OCI-LY1 (cell line): Measurements from ENCODE around the gene ANXA2R.
A peak's percentile ranks its signal among the peaks of the same experiment; 100 is the strongest.

Experiments
- H2AFZ ChIP-seq: fragments of 200-600 bp; sonication (generic), shearing (Covaris generic); 2 replicates; pipeline ENCODE4 v1.6.0; 2014; ENCODE audit warnings: antibody characterized with exemption, mild to moderate bottlenecking, low read length
- H3F3A ChIP-seq: fragments of 200-600 bp; sonication (generic), shearing (Covaris generic); 2 replicates; pipeline ENCODE4 v1.6.0; 2014; ENCODE audit warnings: mild to moderate bottlenecking, antibody characterized with exemption, low read length, moderate library complexity; ENCODE audit not compliant: insufficient read depth
- H3K27ac ChIP-seq: fragments of 200-600 bp; sonication (generic); 2 replicates; pipeline ENCODE4 v1.5.1; 2014; ENCODE audit warnings: low read length, mixed run types, mild to moderate bottlenecking, low read depth; ENCODE audit not compliant: poor library complexity, severe bottlenecking
- H3K27me3 ChIP-seq: fragments of 200-600 bp; sonication (generic); 2 replicates; pipeline ENCODE4 v1.6.0; 2014; ENCODE audit warnings: antibody characterized with exemption, mild to moderate bottlenecking, low read length, moderate library complexity; ENCODE audit not compliant: insufficient read depth
- H3K36me3 ChIP-seq: fragments of 200-600 bp; sonication (generic); 2 replicates; pipeline ENCODE4 v1.6.1; 2014; ENCODE audit warnings: mild to moderate bottlenecking, antibody characterized with exemption, low read length, moderate library complexity, mixed read lengths; ENCODE audit not compliant: insufficient read depth
- H3K4me1 ChIP-seq: fragments of 200-600 bp; sonication (generic); 2 replicates; pipeline ENCODE4 v1.5.1; 2014; ENCODE audit warnings: mild to moderate bottlenecking, low read length, moderate library complexity; ENCODE audit not compliant: insufficient read depth, severe bottlenecking
- H3K4me2 ChIP-seq: fragments of 200-600 bp; sonication (generic), shearing (Covaris generic); 2 replicates; pipeline ENCODE4 v1.6.1; 2014; ENCODE audit warnings: low read length
- H3K4me3 ChIP-seq: fragments of 200-600 bp; sonication (generic); 2 replicates; pipeline ENCODE4 v1.5.1; 2014; ENCODE audit warnings: low read length, low read depth, mild to moderate bottlenecking, mixed read lengths; ENCODE audit not compliant: poor library complexity, severe bottlenecking
- H3K79me2 ChIP-seq: fragments of 200-600 bp; shearing (Covaris generic); 2 replicates; pipeline ENCODE4 v1.6.1; 2016; ENCODE audit warnings: mixed run types, low read length, mixed read lengths; ENCODE audit not compliant: insufficient read depth
- H3K9ac ChIP-seq: fragments of 200-600 bp; sonication (generic), shearing (Covaris generic); 2 replicates; pipeline ENCODE4 v1.6.1; 2014; ENCODE audit warnings: mild to moderate bottlenecking, low read length, mixed read lengths
- H3K9me2 ChIP-seq: fragments of 200-600 bp; sonication (generic), shearing (Covaris generic); 2 replicates; pipeline ENCODE4 v1.6.1; 2014; ENCODE audit warnings: low read depth, mild to moderate bottlenecking, low read length, mixed read lengths
- H3K9me3 ChIP-seq: fragments of 200-600 bp; shearing (Covaris generic); 2 replicates; pipeline ENCODE4 v1.6.1; 2014; ENCODE audit warnings: low read length, mixed read lengths
- H4K20me1 ChIP-seq: fragments of 200-600 bp; sonication (generic), shearing (Covaris generic); 2 replicates; pipeline ENCODE4 v1.6.0; 2016; ENCODE audit warnings: mild to moderate bottlenecking, low read length; ENCODE audit not compliant: insufficient read depth
- EZH2 ChIP-seq: fragments of 200-600 bp; sonication (generic), shearing (Covaris generic); IDR thresholded peaks from 2 replicates; pipeline ENCODE4 v1.8.0; 2017; ENCODE audit warnings: borderline replicate concordance, mixed run types, mild to moderate bottlenecking, antibody characterized with exemption, low read length, moderate library complexity, mixed read lengths
- TF ChIP-seq, protein P1 (sequence below): fragments of 200-600 bp; sonication (generic), shearing (Covaris generic); IDR thresholded peaks from 2 replicates; pipeline ENCODE4 v1.5.1; 2017; ENCODE audit warnings: mild to moderate bottlenecking, antibody characterized with exemption, low read length, moderate library complexity, mixed read lengths

The ANXA2R gene

GRCh38 chr5:43021151-43021550 lies 19.0 kb downstream of the ANXA2R start:
- H2AFZ ChIP-seq = no peak overlapping the region
- H3K27ac ChIP-seq = no peak overlapping the region
- no peaks in the 10 kb centered on the region for H3K36me3 ChIP-seq
- H3K79me2 ChIP-seq = no peaks in the 10 kb centered on the region
- TF ChIP-seq EZH2 = no peak
- no peaks in the 10 kb centered on the region for H3K9me3 ChIP-seq
- peaks cover 24% of the 10 kb centered on the region for H3K4me1 ChIP-seq
- no peaks in the 10 kb centered on the region for H4K20me1 ChIP-seq
- no peak overlapping the region for H3K4me2 ChIP-seq
- H3K9me2 ChIP-seq = no peaks in the 10 kb centered on the region
- H3K9ac ChIP-seq = no peak overlapping the region
- H3F3A ChIP-seq = no peaks in the 10 kb centered on the region
- no peak overlapping the region for H3K4me3 ChIP-seq
- H3K27me3 ChIP-seq = no peaks in the 10 kb centered on the region

DNA sequence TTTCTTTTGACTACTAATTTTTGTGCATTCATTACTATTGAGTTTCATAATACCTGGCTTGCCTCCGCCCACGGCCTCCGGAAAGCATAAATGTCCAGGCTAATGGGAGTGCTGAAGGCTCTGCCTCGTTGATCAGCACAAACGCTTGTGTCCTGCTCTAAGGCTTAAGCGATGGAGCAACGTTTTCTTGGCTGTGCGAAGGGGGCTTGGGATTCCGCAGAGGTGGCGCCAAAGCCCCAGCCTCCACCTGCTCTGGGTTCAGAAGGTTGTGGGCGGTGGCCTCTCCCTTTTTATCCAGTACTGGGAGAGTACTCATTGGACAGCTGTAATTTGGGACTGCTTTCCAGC lies 19.7 kb downstream of the ANXA2R start:
- Histone ChIP-seq H2AFZ (no peak overlapping the region), H3K9me2 (no peaks in the 10 kb centered on the region), H3K9ac (peak overlapping the region; percentile 32; the same call in 1 of the 2 replicates), H3K9me3 (no peaks in the 10 kb centered on the region), H4K20me1 (no peaks in the 10 kb centered on the region), H3K36me3 (no peaks in the 10 kb centered on the region), H3K27ac (peak overlapping the region; percentile 75), H3K4me1 (peaks cover 24% of the 10 kb centered on the region), H3K4me3 (peak overlapping the region; percentile 70), H3K27me3 (no peaks in the 10 kb centered on the region), H3K4me2 (peak overlapping the region; percentile 78), H3K79me2 (no peaks in the 10 kb centered on the region), H3F3A (no peaks in the 10 kb centered on the region)
- TF ChIP-seq, protein P1, sequence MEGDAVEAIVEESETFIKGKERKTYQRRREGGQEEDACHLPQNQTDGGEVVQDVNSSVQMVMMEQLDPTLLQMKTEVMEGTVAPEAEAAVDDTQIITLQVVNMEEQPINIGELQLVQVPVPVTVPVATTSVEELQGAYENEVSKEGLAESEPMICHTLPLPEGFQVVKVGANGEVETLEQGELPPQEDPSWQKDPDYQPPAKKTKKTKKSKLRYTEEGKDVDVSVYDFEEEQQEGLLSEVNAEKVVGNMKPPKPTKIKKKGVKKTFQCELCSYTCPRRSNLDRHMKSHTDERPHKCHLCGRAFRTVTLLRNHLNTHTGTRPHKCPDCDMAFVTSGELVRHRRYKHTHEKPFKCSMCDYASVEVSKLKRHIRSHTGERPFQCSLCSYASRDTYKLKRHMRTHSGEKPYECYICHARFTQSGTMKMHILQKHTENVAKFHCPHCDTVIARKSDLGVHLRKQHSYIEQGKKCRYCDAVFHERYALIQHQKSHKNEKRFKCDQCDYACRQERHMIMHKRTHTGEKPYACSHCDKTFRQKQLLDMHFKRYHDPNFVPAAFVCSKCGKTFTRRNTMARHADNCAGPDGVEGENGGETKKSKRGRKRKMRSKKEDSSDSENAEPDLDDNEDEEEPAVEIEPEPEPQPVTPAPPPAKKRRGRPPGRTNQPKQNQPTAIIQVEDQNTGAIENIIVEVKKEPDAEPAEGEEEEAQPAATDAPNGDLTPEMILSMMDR = no peak
- no peak for TF ChIP-seq EZH2

GRCh38 chr5:43019614-43020398 lies 20.3 kb downstream of the ANXA2R start:
- Histone ChIP-seq H2AFZ (no peak overlapping the region), H3K9me2 (no peaks in the 10 kb centered on the region), H3K79me2 (no peaks in the 10 kb centered on the region), H3K4me3 (peak overlapping the region; percentile 70), H3K4me2 (peak overlapping the region; percentile 78), H3K4me1 (peaks cover 24% of the 10 kb centered on the region), H3K27ac (peak overlapping the region; percentile 75), H3K36me3 (no peaks in the 10 kb centered on the region), H3K27me3 (no peaks in the 10 kb centered on the region), H3F3A (no peaks in the 10 kb centered on the region), H3K9ac (peak overlapping the region; percentile 59), H4K20me1 (no peaks in the 10 kb centered on the region), H3K9me3 (no peaks in the 10 kb centered on the region)
- TF ChIP-seq, protein P1 = peak; percentile 54
- TF ChIP-seq EZH2 = no peak

- Histone ChIP-seq H3K27ac (peak overlapping the region; percentile 78), H3K4me3 (peak overlapping the region; percentile 70), H3F3A (no peaks in the 10 kb centered on the region), H3K36me3 (no peaks in the 10 kb centered on the region), H3K9me2 (no peaks in the 10 kb centered on the region), H3K9me3 (no peaks in the 10 kb centered on the region), H3K4me2 (peak overlapping the region; percentile 78), H3K27me3 (no peaks in the 10 kb centered on the region), H3K4me1 (peaks cover 24% of the 10 kb centered on the region), H3K9ac (peak overlapping the region; percentile 59), H2AFZ (no peak overlapping the region), H4K20me1 (no peaks in the 10 kb centered on the region), H3K79me2 (no peaks in the 10 kb centered on the region)
- TF ChIP-seq, protein P1 = no peak
- TF ChIP-seq EZH2 = no peak
Measured at GRCh38 chr5:43019291-43019613, 20.9 kb downstream of the ANXA2R start.
